VCaP (cell line): ENCODE results near the gene S100A2.
"Not testable (repeated sequence)": the region's sequence is repeated elsewhere in the genome, so short reads cannot be mapped to it uniquely, and the experiment has no call there.

Experiments used
- H3K27ac ChIP-seq: fragments of 450-650 bp; 2 replicates; pipeline ENCODE4 v1.5.1; 2017
- CTCF ChIP-seq: fragments of 450-650 bp; conservative IDR thresholded peaks from 2 replicates; pipeline ENCODE4 v1.5.1; 2017; ENCODE audit warnings: mild to moderate bottlenecking, moderate library complexity

The S100A2 gene

DNA sequence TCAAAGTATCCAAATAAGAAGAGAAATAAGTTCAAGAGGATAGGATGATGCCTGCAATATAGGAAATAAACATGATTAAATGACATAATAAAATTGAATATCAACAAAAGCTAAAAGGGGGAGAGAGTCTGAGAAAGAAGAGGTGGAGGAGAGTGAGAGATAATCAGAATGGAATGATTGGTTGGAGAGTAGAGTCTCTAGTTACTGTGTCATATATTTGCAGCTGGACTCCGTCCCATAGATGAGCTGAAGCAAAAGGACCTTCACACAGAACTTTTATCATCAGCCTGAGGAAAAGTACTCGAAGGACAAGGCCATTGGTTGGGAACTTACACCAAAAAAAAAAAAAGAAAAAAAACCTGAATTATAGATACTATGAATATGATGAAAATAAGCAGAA lies 22.8 kb upstream of the S100A2 start:
- H3K27ac ChIP-seq = no peak overlapping the region
- TF ChIP-seq CTCF = no peak

DNA sequence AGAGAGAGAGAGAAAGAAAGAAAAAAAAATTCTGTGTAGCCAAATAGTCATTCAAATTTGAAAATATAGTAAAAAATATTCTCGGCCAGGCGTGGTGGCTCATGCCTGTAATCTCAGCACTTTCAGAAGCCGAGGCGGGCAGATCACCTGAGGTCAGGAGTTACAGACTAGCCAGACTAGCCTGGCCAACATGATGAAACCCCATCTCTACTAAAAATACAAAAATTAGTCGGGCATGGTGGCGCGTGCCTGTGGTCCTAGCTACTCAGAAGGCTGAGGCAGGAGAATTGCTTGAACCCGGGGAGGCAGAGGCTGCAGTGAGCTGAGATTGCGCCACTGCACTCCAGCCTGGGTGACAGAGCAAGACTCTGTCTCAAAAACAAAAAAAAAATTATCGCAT lies 22.4 kb upstream of the S100A2 start:
- H3K27ac ChIP-seq = not testable (repeated sequence)

- no peak overlapping the region for H3K27ac ChIP-seq
- no peak for TF ChIP-seq CTCF
Observed at GRCh38 chr1:153587314-153587713, 21.7 kb upstream of the S100A2 start.

DNA sequence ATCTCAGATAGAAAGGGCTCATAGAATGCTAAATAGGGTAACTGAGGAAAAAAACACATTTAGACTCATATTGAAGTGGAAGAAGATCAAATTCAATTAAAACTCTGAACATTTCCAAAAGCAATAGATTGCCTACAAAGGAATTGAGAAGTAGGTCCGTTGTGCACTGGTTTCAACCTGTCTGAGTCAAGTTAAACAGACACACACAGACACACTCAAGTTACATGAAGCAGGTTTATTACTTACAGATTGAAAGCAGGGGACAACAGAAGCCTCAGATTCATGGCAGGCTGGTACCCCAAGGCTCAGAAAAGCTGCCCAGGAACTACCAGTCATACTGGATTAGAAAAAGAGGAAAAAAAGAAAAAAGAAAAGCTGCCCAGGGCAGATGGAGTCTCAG lies 20.7 kb upstream of the S100A2 start:
- TF ChIP-seq CTCF = no peak
- H3K27ac ChIP-seq = no peak overlapping the region

DNA sequence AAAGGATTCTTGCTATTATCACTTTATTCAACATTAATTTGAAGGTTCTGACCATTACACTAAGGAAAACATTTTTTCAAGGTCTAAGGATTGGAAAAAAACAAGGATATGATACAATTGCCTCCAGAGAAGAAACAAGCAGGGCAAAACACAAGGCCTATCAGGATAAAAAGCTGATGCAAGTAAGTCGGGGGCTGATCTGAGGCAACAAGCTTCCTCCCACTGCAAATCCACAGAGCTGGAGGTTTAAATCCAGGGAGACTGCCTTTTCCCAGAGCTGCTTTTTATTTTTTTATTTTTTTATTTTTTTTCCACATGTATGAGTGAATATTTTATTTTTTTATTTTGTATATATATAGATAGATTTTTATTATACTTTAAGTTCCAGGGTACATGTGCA lies 19.4 kb upstream of the S100A2 start:
- TF ChIP-seq CTCF = no peak
- no peak overlapping the region for H3K27ac ChIP-seq

DNA sequence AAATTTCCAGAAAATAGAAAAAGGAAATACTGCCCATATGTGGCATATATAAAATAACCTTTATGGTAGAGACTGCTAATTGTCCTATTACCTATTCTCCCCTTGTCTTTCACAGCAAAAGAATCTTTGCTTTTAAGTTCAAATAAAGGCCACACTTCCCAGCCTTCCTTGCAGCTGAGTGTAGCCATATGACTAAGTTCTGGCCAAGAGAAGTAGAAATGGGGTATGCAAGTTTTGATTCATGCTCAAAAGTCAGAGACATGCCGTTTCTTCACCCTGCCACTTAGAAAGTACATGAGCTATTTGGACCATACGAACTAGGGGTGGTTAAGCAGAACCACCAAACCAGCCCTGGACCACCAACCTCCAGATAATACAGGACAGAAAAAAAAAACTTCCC lies 18.3 kb upstream of the S100A2 start:
- TF ChIP-seq CTCF = no peak
- H3K27ac ChIP-seq = no peak overlapping the region

DNA sequence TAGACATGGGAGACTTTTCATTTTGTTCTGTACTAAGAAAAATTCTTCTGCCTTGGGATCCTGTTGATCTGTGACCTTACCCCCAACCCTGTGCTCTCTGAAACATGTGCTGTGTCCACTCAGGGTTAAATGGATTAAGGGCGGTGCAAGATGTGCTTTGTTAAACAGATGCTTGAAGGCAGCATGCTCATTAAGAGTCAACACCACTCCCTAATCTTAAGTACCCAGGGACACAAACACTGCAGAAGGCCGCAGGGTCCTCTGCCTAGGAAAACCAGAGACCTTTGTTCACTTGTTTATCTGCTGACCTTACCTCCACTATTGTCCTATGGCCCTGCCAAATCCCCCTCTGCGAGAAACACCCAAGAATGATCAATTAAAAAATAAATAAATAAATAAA lies 17.9 kb upstream of the S100A2 start:
- not testable (repeated sequence) for H3K27ac ChIP-seq

GRCh38 chr1:153582836-153583235 lies 17.2 kb upstream of the S100A2 start:
- not testable (repeated sequence) for H3K27ac ChIP-seq

DNA sequence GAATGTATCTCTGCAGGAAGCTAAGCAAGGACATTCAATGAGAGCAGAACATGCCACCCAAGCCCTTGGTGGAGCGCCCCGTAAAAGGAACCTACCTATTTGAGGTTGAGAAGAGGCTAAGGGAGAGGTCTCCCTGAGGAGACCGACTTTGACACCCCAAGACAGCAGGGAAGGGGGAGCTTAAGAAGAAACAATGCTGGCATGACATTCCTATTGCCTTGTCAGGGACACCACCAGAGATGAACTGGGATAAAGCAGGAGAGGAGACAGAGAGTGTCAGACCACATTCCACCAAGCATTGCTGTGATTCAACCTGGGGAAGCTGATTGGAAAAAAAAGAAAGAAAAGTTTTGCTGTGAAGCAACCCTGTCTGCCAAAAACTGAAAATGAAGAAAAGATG lies 13.3 kb upstream of the S100A2 start:
- no peak for TF ChIP-seq CTCF
- H3K27ac ChIP-seq = no peak overlapping the region

GRCh38 chr1:153578490-153578889 lies 12.8 kb upstream of the S100A2 start:
- no peak overlapping the region for H3K27ac ChIP-seq

More at GRCh38 chr1:153578490-153578889, 12.8 kb upstream of the S100A2 start:
- TF ChIP-seq CTCF = no peak
